Transverse colon (tissue), 4 donors: Measurements from ENCODE around the gene SERBP1.

Experiments
- CTCF ChIP-seq, 5 experiments: fragments of 200-600 bp in 3 of 5; fragments of 450-650 bp in 2 of 5; sonication (generic) in 3 of 5; IDR thresholded peaks; 1 replicate in 2 of 5; 2 replicates in 3 of 5; pipeline ENCODE4 v1.5.1; 2016 to 2017; ENCODE audit warnings: antibody characterized with exemption in 5 of 5, inconsistent platforms in 3 of 5, mild to moderate bottlenecking in 2 of 5, moderate library complexity in 1 of 5
- EP300 ChIP-seq: sonication (generic); formaldehyde crosslinking; IDR thresholded peaks from one replicate; pipeline ENCODE4 v1.6.1; 2017; ENCODE audit warnings: antibody characterized with exemption, low read depth
- POLR2A ChIP-seq: fragments of 450-650 bp; IDR thresholded peaks from one replicate; pipeline ENCODE4 v1.6.1; 2016; ENCODE audit warnings: antibody characterized with exemption, mild to moderate bottlenecking, moderate library complexity
- POLR2AphosphoS5 ChIP-seq, 3 donors: sonication (generic); formaldehyde crosslinking; IDR thresholded peaks; one replicate each; pipeline ENCODE4 v1.6.1; 2016; ENCODE audit warnings: antibody characterized with exemption in 3 of 3

- TF ChIP-seq CTCF (IDR thresholded peaks at IDR 0.05): no peak
- TF ChIP-seq POLR2AphosphoS5 (IDR thresholded peaks at IDR 0.05): no peak
- TF ChIP-seq EP300: no peak
- TF ChIP-seq POLR2A: no peak
Measured at GRCh38 chr1:67457247-67457646, 27.0 kb upstream of the SERBP1 start.
